GM12865 (cell line): ENCODE data around the gene GCK.

Experiments used
- DNase-seq: peaks from one replicate; pipeline ENCODE4 v3.0.0; 2010; ENCODE audit warnings: low read depth
- H3K4me3 ChIP-seq: 2 replicates; pipeline ENCODE4 v1.5.1; 2011; ENCODE audit warnings: mild to moderate bottlenecking, low read depth, low read length, control low read depth
- TF ChIP-seq, protein P1 (sequence below): IDR thresholded peaks from 2 replicates; pipeline ENCODE4 v1.5.1; 2011; ENCODE audit warnings: low read length, control low read depth, low read depth, inconsistent platforms; ENCODE audit not compliant: insufficient read depth; ENCODE audit errors: missing control alignments

GCK gene

GRCh38 chr7:44189286-44189992 is at the start of gene GCK:
Gene GCK, minus strand, starts transcription at chr7:44189439. Its CDS starts 486 bp downstream, at chr7:44188953.
- no peak for DNase-seq
- TF ChIP-seq, protein P1, sequence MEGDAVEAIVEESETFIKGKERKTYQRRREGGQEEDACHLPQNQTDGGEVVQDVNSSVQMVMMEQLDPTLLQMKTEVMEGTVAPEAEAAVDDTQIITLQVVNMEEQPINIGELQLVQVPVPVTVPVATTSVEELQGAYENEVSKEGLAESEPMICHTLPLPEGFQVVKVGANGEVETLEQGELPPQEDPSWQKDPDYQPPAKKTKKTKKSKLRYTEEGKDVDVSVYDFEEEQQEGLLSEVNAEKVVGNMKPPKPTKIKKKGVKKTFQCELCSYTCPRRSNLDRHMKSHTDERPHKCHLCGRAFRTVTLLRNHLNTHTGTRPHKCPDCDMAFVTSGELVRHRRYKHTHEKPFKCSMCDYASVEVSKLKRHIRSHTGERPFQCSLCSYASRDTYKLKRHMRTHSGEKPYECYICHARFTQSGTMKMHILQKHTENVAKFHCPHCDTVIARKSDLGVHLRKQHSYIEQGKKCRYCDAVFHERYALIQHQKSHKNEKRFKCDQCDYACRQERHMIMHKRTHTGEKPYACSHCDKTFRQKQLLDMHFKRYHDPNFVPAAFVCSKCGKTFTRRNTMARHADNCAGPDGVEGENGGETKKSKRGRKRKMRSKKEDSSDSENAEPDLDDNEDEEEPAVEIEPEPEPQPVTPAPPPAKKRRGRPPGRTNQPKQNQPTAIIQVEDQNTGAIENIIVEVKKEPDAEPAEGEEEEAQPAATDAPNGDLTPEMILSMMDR: no peak
- H3K4me3 ChIP-seq: no peak within 1 kb of the TSS

DNA sequence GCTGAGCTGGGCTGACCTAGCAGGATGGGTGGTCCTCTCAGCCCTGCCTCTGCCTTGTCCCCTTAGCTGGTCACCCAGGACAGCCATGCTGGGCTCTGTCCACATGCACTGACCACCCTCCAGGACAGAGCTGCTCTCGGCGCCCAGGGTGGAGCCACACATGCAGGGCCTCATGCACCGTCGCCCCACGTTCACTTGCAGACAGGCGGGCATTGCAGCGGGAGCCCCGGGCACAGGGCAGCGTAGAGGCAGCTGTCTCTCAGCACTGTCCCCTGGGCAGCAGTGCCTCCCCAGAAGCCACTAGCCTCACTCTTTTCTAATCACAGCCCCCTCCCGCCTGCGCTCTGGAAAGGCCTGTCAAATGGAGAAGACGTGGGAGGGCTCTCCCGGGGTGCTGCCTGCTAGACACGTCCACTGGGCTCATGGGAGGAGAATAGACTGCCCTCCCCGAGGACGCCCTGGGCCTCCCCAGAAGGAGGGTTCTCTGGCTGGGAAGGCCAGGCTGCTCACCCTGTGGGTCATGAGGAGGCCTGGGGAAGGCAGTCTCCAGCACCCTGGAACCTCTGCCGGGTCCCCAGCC is 49.0 kb upstream of the GCK start:
- no peak for DNase-seq
- no peak overlapping the region for H3K4me3 ChIP-seq
- TF ChIP-seq, protein P1: no peak

- no peak overlapping the region for H3K4me3 ChIP-seq
- TF ChIP-seq, protein P1: no peak
- no peak for DNase-seq
These were observed 48.5 kb upstream of the GCK start for GRCh38 chr7:44237696-44238095.

DNA sequence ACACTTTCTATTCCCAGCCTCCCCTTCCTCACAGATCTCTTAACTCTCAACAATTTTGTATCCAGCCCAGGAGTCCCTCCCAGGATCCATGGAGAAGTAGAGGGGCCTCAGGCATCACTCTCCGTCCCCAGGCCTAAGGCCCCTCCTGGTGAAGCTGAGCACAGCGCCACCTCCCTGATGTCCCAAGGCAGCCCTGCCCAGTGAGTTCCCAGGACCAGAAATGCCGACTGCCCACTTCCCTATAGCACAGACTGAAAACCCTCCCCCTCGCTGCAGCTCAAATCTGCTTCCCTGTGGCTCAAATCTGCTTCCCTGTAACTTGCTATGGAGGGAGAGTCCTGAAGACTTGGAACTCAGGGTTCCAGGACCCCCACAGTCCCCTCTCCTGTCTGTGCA is 47.1 kb upstream of the GCK start:
- no peak for DNase-seq
- H3K4me3 ChIP-seq: no peak overlapping the region
- TF ChIP-seq, protein P1: no peak

DNA sequence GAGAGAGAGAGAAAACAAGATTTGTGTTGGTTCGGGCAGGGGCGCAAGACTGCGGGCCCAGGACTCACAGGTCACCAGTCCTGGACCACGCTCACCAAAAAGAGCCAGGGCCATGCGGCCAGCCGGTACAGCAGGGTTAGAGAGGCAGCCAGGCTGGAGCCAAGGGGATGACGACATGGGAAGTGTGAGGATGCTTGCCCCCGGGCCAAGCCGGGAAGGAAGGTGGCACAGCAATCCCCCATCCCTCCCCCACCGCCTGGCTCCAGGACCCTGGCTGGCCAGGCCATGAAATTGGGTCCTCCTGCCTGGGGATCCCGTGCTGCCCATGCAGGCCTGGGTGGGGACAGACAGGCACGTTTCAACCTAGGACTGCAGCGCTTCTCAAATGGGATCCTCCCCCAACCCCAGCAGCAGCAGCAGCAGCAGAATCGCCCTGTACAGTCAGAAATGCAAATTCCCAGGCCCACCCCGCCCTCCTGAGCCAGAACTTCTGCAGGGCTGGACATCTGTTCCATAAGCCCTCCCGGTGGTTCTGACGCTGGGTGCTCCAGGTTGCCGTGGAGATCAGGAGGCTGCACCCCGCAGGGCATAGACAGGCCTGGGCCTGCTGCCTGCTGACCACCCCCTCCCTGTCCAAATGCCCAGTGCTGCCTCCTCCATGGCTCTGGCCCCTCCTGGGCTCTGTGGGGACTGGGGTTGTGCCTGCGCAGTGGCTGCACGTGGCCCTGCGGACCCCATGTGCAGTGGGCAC is 46.5 kb upstream of the GCK start:
- H3K4me3 ChIP-seq: no peak overlapping the region
- DNase-seq: no peak
- TF ChIP-seq, protein P1: no peak

DNA sequence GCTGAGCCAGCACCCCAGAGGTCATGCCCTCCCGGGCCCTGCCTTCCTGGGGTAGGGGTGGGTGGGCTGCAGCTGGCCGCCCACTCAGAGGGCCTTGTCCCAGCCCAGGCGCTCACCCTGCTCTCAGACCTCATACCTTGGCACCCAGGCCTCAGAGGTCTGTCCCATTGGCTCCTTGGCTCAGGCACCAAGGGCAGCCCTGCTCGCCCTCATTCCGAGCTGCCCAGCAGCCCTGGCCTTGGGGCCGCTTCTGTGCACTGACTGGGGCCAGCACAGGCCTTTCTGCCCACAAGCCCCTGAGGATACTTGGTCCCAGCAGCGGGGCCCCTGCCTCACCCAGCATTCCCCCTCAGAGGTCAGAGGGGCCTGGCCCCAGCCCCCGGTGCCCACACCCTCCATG is 45.8 kb upstream of the GCK start:
- no peak for DNase-seq
- TF ChIP-seq, protein P1: no peak
- no peak overlapping the region for H3K4me3 ChIP-seq
